ENCODE results near the gene FTSJ1.
A peak's percentile ranks its signal among the peaks of the same experiment; 100 is the strongest.
"Not testable (repeated sequence)": the region's sequence is repeated elsewhere in the genome, so short reads cannot be mapped to it uniquely, and the experiment has no call there.

FTSJ1 gene

DNA sequence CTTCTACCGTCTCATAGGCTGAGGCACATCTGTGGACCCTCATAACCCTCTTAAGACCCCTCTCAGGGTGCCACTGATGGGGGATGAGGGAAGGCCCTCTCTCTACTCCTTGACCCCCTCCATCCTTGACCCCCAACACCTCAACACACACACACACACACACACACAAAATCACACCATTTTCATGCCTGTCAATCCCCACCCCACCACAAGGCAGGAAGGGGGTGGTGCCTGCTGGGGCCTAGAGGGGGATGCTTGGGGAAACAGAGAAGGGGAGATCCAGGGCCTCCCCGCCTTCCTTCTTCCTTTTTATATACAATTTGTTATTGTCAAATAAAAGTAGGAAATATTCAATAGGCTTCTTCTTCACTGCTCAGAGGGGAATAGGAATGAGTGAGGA, 44.5 kb downstream of the FTSJ1 start:
- no peak overlapping the region for H3K27ac ChIP-seq
- DNase-seq (ENCODE audit: low read depth, low spot score), result no peak

DNA sequence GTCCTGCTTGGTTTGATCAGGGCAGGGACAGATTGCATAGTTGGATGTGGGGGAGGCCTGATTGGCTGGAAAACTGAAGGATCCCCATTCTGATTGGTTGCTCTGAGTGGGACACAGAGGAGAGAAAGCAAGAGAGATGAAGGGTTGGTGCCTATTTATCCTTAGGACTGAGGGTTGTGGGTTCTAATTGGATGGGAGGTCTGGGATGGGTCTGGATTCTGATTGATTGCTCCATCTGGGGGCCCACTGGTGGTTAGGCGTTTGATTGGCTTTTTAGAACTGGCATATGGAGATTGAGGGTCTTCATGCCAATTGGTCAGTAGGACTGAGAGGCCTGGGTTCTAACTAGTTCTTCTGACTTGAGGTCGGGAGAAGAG, 45.0 kb downstream of the FTSJ1 start:
- peak overlapping the region; percentile 27 for H3K27ac ChIP-seq
- no peak for DNase-seq (ENCODE audit: low read depth, low spot score)

DNA sequence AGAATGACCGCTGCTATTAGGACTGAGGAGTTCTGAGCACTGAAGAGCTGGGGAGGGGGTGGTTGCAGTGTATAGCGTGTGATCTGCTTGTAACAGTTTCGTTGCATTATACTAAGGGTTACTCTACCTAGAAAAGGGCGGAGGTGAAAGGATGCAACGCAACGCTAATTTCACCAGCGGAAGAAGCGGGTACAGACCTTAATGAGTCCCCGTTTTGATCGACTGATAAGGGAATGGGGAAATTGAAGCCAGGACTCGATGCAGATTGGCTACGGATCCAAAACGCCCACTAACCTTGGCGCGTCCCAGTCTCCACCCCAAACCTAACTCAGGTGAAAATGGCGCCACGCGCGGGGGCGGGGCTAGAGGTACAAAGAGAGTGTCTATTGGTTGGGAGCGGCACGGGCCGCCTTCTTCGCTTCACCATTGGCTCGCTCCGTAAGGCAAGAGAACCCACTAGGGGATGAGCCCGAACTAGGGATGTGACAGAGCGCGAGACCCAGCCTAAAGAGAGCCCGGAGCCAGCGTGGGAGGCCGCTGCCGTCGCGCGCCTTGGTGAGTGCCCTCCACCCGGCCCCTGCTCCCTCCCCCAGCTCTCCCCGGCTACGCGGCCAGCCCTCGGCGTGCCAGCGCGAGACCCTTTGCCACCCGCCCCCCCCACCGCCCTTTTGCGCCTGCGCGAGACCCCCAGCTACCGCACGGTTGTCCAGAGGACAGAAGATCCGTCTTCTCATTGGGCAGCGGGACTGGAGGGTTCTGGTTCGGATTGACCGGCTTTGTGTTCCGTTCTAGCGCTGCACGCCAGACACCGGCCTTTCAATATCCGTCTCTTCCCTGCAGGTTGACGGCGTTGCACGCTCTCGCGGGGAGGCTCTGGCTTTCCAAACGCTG, 45.6 kb downstream of the FTSJ1 start, which contains the start of gene EBP:
EBP (plus strand) TSS at position 456 of the 891 bp plus-strand sequence. CDS start 1,964 bp downstream, outside the sequence.
- DNase-seq (ENCODE audit: low read depth, low spot score), result no peak

DNA sequence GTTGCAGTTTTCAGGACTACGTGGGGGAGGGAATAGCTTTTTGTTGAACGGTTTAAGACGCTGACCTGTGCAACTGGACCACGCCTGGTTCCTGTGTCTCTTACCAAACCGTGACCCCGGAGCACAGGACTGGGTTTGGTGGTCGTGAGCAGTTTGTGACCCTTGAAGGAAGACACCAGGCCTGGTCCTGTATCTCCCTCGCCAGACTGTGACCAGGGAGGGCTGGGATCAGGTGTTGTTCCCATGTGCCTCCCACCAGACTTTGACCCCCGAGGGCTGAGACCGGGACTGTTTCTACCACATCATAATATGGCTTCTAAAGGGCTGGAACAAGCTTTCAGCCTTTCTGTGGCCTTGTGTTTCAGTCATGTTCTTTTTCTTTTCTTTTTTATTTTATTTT, 46.3 kb downstream of the FTSJ1 start:
- no peak for DNase-seq (ENCODE audit: low read depth, low spot score)
- peak overlapping the region; percentile 27 for H3K27ac ChIP-seq

More for the DNA sequence above, 45.6 kb downstream of the FTSJ1 start, which contains the start of gene EBP:
- peak within 1 kb of the TSS; percentile 27 for H3K27ac ChIP-seq

DNA sequence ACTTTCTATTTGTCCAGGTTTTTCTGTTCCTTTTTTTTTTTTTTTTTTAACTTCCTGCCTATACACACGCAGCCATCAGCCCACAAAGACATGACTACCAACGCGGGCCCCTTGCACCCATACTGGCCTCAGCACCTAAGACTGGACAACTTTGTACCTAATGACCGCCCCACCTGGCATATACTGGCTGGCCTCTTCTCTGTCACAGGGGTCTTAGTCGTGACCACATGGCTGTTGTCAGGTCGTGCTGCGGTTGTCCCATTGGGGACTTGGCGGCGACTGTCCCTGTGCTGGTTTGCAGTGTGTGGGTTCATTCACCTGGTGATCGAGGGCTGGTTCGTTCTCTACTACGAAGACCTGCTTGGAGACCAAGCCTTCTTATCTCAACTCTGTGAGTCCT, 47.7 kb downstream of the FTSJ1 start:
- H3K27ac ChIP-seq, result no peak overlapping the region
- DNase-seq (ENCODE audit: low read depth, low spot score), result no peak

DNA sequence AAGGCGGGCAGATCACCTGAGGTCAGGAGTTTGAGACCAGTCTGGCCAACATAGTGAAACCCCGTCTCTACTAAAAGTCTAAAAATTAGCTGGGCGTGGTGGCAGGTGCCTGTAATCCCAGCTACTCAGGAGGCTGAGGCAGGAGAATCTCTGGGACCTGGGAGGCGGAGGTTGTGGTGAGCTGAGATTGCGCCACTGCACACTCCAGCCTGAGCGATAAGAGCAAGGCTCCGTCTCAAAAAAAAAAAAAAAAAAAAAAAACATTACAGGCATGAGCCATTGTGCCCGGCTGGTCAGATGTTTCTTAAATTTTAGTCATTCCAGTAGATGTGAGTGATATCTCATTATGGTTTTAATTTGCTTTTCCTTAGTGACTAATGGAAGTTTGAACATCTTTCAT, 49.9 kb downstream of the FTSJ1 start:
- DNase-seq (ENCODE audit: low read depth, low spot score); H3K27ac ChIP-seq: not testable (repeated sequence)

DNA sequence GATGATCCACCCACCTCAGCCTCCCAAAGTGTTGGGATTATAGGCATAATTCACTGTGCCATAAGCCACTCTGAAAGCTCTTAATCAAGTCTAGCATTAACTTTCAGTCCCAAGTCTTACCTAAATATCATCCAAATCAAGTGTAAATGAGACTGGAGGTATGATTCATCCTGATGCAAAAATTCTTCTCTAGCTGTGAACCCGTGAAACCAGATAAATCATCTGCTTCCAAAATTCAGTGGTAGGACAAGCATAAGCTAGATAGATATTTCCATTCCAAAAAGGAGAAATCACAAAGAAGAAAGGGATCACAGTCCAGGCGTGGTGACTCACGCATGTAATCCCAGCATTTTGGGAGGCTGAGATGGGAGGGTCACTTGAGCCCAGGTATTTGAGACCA, 54.7 kb downstream of the FTSJ1 start:
- DNase-seq (ENCODE audit: low read depth, low spot score), result no peak
- H3K27ac ChIP-seq, result peak overlapping the region; percentile 90

DNA sequence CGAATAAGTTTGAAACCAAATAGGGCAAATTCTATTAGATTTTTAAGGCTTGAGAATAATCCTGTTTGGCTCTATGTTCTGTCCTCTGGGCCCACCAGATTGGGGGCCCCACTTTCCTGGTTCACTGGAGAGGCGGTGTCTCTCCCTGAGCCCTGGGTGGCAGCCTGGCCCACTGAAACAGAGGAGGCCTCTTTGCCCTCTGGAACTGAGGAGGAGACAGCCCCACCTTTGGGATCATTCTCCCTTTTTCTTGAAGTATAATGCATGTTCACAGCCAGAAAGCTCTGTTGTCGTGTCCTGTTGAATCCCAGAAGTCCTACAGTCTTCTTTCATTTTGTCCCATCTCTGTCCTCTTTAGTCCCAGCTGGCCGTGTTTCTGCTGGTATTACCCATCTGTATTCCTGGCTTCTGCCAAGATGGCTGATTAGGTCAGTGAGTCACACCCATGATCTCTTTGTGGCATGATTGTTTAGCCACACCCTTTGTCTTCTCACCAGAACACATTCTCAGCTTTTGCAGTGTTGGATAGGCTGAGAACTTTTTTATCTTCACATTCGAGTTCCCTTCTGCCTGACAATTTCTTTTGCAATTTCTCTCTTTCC, 55.5 kb downstream of the FTSJ1 start:
- peak overlapping the region; percentile 90 for H3K27ac ChIP-seq
- DNase-seq (ENCODE audit: low read depth, low spot score), result peak; percentile 54

DNA sequence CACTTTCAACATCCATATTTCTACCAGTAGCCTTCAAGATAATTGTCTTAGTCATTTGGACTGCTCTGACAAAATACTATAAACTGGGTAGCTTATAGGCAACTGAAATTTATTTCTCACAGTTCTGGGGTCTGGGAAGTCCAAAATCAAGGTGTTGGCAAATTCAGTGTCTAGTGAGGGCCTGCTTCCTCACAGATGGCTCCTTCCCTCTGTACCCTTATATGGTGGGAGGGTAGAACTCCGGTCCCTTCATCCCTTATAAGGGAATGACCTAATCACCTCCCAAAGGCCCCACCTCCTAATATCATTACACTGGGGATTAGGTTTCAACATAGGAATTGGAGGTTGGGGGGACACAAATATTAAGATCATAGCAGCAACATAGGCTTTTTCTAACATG, 56.2 kb downstream of the FTSJ1 start:
- H3K27ac ChIP-seq, result peak overlapping the region; percentile 90
- no peak for DNase-seq (ENCODE audit: low read depth, low spot score)

DNA sequence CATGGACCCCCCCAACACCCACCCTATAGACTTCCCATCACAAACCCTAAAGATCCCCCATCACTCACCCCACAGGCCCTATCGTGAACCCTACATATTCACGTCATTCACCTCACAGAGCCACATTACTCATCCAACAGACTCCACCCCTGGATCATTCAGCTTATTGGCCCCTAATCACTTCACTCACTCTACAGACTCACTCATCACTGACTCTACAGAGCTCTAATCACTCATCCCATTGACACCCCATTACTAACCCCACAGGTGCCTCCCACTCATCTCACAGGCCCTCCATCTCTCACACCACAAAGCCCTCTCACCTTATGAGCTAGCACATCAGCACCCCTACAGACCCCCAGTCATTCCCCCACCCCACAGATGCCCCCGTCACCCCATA, 57.2 kb downstream of the FTSJ1 start:
- no peak overlapping the region for H3K27ac ChIP-seq
- DNase-seq (ENCODE audit: low read depth, low spot score), result no peak
